Muscle layer of colon (tissue), 2 donors: ENCODE data around the gene TOR3A.
"Not testable (repeated sequence)": the region's sequence is repeated elsewhere in the genome, so short reads cannot be mapped to it uniquely, and the experiment has no call there.

Source experiments
- H3K27ac ChIP-seq: one replicate; pipeline ENCODE4 v1.7.0; 2013; ENCODE audit warnings: low read depth, mild to moderate bottlenecking, low read length, moderate library complexity
- H3K27me3 ChIP-seq, 2 donors: one replicate each; pipeline ENCODE4 v1.7.0; 2013; ENCODE audit warnings: low read length in 2 of 2, mild to moderate bottlenecking in 2 of 2; ENCODE audit not compliant: insufficient read depth in 2 of 2, control insufficient read depth in 1 of 2
- H3K36me3 ChIP-seq: one replicate; pipeline ENCODE4 v1.7.0; 2013; ENCODE audit warnings: mild to moderate bottlenecking, low read length; ENCODE audit not compliant: insufficient read depth
- H3K4me1 ChIP-seq: one replicate; pipeline ENCODE4 v1.7.0; 2013; ENCODE audit warnings: mild to moderate bottlenecking, low read length; ENCODE audit not compliant: insufficient read depth
- H3K4me3 ChIP-seq, 2 donors: one replicate each; pipeline ENCODE4 v1.7.0; 2013; ENCODE audit warnings: low read length in 2 of 2, low read depth in 1 of 2, mild to moderate bottlenecking in 1 of 2, moderate library complexity in 1 of 2
- H3K9ac ChIP-seq: one replicate; pipeline ENCODE4 v1.7.0; 2013; ENCODE audit warnings: low read length
- H3K9me3 ChIP-seq: one replicate; pipeline ENCODE4 v1.7.0; 2013; ENCODE audit warnings: mild to moderate bottlenecking, low read length
- donor health status: abdominal sarcoma.
- donor health status: Adenocarcinoma of cecum.

The TOR3A gene

DNA sequence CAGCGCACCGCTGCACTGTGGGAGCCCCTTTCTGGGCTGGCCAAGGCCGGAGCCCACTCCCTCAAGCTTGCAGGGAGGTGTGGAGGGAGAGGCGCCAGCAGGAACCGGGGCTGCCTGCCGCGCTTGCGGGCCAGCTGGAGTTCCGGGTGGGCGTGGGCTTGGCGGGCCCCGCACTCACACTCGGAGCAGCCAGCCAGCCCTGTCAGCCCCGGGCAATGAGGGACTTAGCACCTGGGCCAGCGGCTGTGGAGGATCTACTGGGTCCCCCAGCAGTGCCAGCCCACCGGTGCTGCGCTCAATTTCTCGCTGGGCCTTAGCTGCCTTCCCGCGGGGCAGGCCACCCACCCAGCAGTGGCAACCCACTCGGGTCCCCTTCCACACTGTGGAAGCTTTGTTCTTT lies 56.9 kb downstream of the TOR3A start:
- not testable (repeated sequence) for H3K4me3 ChIP-seq, H3K27ac ChIP-seq, H3K9me3 ChIP-seq, H3K27me3 ChIP-seq, H3K9ac ChIP-seq, H3K4me1 ChIP-seq, H3K36me3 ChIP-seq

DNA sequence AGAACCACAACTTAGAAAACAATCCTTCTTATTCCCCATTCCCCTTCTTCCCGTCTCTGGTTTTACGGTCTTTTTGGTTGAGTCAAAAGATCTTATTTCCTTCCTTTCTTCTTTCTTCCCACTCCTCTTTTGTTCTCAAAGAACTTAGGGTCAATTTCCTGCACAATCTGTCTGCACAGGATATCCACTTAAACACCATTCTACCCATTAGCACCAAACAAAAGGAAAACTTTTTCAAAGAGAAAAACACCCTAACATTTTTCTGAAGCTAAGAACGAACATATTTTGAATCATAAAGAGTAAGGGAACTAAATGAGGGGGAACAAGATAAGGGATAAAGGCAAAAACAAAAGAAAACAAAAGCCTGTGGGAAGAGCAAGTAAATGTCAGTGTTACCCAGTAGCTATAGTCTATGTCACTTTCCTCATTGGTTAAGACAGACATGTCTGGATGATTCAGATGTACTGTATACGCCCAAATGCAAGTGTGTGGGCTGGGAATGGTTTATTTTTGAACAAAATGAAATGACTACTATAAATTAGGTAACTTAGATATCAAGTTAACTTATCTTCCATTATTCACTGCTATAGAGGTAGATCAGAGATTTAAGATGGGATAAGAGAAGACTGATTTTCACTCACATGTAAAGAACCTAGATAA lies 59.9 kb downstream of the TOR3A start:
- Histone ChIP-seq H3K9ac (no peak overlapping the region), H3K4me1 (peaks cover 4% of the 10 kb centered on the region), H3K27ac (peak overlapping the region; percentile 20), H3K9me3 (no peaks in the 10 kb centered on the region), H3K4me3 (no peak overlapping the region), H3K36me3 (no peaks in the 10 kb centered on the region), H3K27me3 (no peaks in the 10 kb centered on the region)

GRCh38 chr1:179142889-179143299 lies 61.0 kb downstream of the TOR3A start:
- Histone ChIP-seq H3K9me3 (no peaks in the 10 kb centered on the region), H3K27me3 (no peaks in the 10 kb centered on the region), H3K9ac (no peak overlapping the region), H3K4me3 (peak overlapping the region in 1 of 2 donors; percentile 27), H3K27ac (no peak overlapping the region), H3K4me1 (peaks cover 4% of the 10 kb centered on the region), H3K36me3 (no peaks in the 10 kb centered on the region)

DNA sequence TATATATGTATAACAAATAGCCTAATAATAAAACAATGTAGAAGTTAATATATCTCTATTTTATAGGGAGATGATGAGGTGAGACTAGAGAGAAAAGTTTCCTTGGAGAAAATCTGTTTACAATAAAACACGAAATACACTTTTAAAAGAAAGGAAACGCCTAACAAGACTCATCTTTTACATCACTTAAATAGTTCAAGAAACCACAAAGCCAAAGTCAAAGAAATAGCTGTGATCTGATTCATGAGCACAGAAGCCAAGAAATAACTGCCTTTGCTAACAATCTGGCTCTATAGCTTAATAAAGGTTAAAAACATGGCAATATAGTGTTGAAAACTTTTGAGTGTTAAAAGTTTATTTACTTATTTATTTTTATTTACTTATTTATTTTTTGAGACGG lies 61.5 kb downstream of the TOR3A start:
- H3K4me1 ChIP-seq, result peaks cover 4% of the 10 kb centered on the region
- no peaks in the 10 kb centered on the region for H3K36me3 ChIP-seq
- H3K27me3 ChIP-seq, result no peaks in the 10 kb centered on the region
- no peaks in the 10 kb centered on the region for H3K9me3 ChIP-seq
- H3K27ac ChIP-seq, result no peak overlapping the region
- no peak overlapping the region for H3K9ac ChIP-seq
- no peak overlapping the region for H3K4me3 ChIP-seq

DNA sequence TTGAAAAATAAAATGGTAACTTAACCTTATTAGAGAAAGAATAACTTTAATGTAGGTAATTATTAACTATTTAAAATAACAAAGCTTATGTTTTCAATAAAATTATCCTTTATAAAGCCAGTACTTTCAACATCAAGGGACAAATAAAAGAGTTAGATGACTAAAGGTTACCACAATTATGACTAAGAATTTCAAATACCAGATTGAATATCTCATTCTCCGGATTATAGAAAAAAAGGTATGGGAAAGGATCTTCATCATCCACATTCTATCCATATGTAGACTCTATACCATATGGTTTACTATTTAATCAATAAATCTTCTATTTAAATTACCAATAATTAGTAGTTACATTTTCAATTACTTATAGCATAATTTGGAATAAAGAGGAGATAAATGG lies 62.8 kb downstream of the TOR3A start:
- Histone ChIP-seq H3K4me1 (peaks cover 4% of the 10 kb centered on the region), H3K36me3 (no peaks in the 10 kb centered on the region), H3K27ac (no peak overlapping the region), H3K9me3 (no peaks in the 10 kb centered on the region), H3K9ac (no peak overlapping the region), H3K4me3 (no peak overlapping the region), H3K27me3 (no peaks in the 10 kb centered on the region)

- Histone ChIP-seq H3K36me3 (no peaks in the 10 kb centered on the region), H3K9me3 (no peaks in the 10 kb centered on the region), H3K4me1 (peaks cover 4% of the 10 kb centered on the region), H3K27ac (no peak overlapping the region), H3K4me3 (no peak overlapping the region), H3K27me3 (no peaks in the 10 kb centered on the region), H3K9ac (no peak overlapping the region)
These were observed 63.7 kb downstream of the TOR3A start for GRCh38 chr1:179145521-179145920.
